Motor neuron (in vitro differentiated cells): ENCODE results near the gene FGGY. TPM values are rescaled to one million over a fixed set of nuclear protein-coding genes. Genes with fewer than 3 reads are reported as not detected.

Experiments
- ATAC-seq, 8 experiments: fragments of 200-7000 bp; cut with Tn5 transposase; replicated peaks in 6 of 8; 2 replicates each; pipeline ENCODE4 v1.8.0; 2021; ENCODE audit warnings: mild to moderate bottlenecking in 8 of 8, moderate library complexity in 8 of 8
- H3K27ac ChIP-seq, 2 donors: fragments of 250-450 bp; sonication (Bioruptor Pico); 2 replicates each; pipeline ENCODE4 v1.9.0; 2021; ENCODE audit warnings: antibody characterized with exemption in 2 of 2, mild to moderate bottlenecking in 2 of 2, moderate library complexity in 1 of 2
- H3K4me1 ChIP-seq, 2 donors: fragments of 250-450 bp; sonication (Bioruptor Pico); replicated peaks in 1 of 2; 2 replicates each; pipeline ENCODE4 v1.6.1; 2021; ENCODE audit warnings: antibody characterized with exemption in 2 of 2, mild to moderate bottlenecking in 2 of 2, moderate library complexity in 1 of 2
- H3K4me3 ChIP-seq, 5 donors: fragments of 250-450 bp; sonication (Bioruptor Pico); 2 replicates each; pipeline ENCODE4 v1.9.0; 2021; ENCODE audit warnings: antibody characterized with exemption in 5 of 5, mild to moderate bottlenecking in 5 of 5, moderate library complexity in 4 of 5
- WGBS, 10 experiments: fragments of 450-650 bp; shearing (Covaris generic); methylation state at CpG; one replicate each; pipeline ENCODE4 v1.0.0; 2022; 5-methylcytosine and 5-hydroxymethylcytosine counted together
- in situ Hi-C, 9 experiments: fragments of 400-800 bp; cut with MboI; loops; one replicate each; pipeline ENCODE4 v1.15.0; 2021; ENCODE audit warnings: low sequenced_read_pairs in 9 of 9, low pct_unique_long_range_greater_than_20kb in 2 of 9; ENCODE audit not compliant: unreplicated experiment in 9 of 9
- total RNA-seq, 8 experiments: library from RNA; unstranded; fragments of 300-600 nt; gene quantifications; 2 replicates each; pipeline versions ENCODE4 v1.2.3 to v1.2.4, GENCODE V29; 2022

The FGGY gene
- total RNA-seq, 8 experiments from 2014 or later: 8.4 to 33.0 (median 18.6) TPM

GRCh38 chr1:59678493-59679228, 381.8 kb downstream of the FGGY start:
- in situ Hi-C loops: loop anchor here in 3 of 9 experiments (25.0 kb wide), 2 partner anchors 891 to 941 kb away; partner anchors contain the start of gene JUN (in 2 of the 3)
- no peak overlapping the region for H3K4me3 ChIP-seq
- H3K27ac ChIP-seq: peak overlapping the region in 1 of 2 donors; percentile 0
- peaks cover 32 to 40% of the 10 kb centered on the region in 2 donors for H3K4me1 ChIP-seq
- WGBS, 10 experiments: 0 to 69% (median 10%) methylated on average over 1 to 3 of the region's 3 CpGs
- peak in 5 of 8 experiments; percentile 90 to 94 (median 93) for ATAC-seq

- ATAC-seq: no peak
- in situ Hi-C loops: loop anchor here in 3 of 9 experiments (25.0 kb wide), 2 partner anchors 893 to 943 kb away; partner anchors contain the start of gene JUN (in 2 of the 3)
- no peak overlapping the region for H3K4me3 ChIP-seq
- H3K4me1 ChIP-seq: peaks cover 26 to 37% of the 10 kb centered on the region in 2 donors
- H3K27ac ChIP-seq: no peak overlapping the region
Measured at GRCh38 chr1:59680044-59680443, 383.1 kb downstream of the FGGY start.

DNA sequence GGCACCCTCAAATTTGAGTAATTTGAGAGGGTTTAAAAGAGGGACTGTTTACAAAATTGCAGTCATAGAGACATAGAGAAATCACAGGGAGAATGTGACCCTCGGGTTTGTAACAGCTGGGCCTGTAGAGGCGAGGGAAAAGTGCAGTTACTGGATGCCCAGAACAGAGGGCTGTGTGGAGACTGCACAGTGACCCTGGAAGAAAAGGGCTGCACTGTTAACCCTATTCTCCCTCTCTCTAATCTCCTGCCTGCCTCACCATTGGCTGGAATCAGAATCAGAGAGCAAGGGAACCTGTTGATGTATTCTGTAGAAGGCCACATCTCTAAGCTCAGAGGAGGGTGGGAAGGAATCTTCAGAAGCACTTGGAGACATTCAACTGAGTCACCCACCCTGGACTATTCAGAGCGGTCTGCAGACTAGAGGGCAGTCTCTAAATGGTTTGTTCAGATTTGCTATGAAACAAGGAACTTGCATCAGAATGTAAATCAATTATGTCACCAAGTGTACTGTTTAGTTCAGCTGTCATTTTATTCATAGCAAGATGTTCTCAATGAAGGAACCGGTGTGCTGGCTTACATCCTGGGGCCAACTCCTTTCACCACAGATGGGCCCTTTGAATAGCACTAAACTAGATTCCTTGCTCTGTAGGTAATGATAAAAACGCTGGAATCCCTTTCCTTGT, 385.6 kb downstream of the FGGY start:
- H3K27ac ChIP-seq: no peak overlapping the region
- no peak overlapping the region for H3K4me3 ChIP-seq
- H3K4me1 ChIP-seq: peaks cover 25 to 33% of the 10 kb centered on the region in 2 donors
- in situ Hi-C loops: loop anchor here in 3 of 9 experiments (25.0 kb wide), 2 partner anchors 895 to 945 kb away; partner anchors contain the start of gene JUN (in 2 of the 3)
- WGBS, 10 experiments: 0 to 80% (median 64%) methylated on average over 1 to 5 of the region's 5 CpGs; no CpG with 5 or more reads in 2 of the 10 experiments
- peak in 7 of 8 experiments; percentile 59 to 88 (median 68) for ATAC-seq

DNA sequence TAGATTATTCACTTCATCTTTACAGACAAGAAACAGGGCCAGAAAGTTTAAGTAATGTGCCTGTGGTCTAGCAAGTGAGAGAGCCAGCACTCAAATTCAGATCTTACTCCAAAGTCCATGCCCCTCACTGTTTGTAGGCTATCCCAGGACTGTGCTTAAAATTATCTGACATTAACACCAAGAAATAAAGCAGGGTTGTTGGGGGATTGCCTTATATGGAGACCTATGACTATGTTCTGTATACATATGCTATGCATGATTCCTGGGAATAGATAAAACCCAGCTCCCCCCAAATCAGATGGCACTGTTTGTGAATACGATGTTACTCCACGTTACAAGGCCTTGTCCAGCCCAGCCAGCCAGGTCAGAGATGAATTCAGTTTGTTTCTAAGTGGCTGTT, 386.3 kb downstream of the FGGY start:
- peaks cover 18 to 26% of the 10 kb centered on the region in 2 donors for H3K4me1 ChIP-seq
- H3K4me3 ChIP-seq: no peak overlapping the region
- no peak for ATAC-seq
- 60 to 100% (median 93%) methylated on average over 1 to 2 of the region's 2 CpGs; no CpG with 5 or more reads in 4 of the 10 experiments for WGBS, 10 experiments
- H3K27ac ChIP-seq: no peak overlapping the region
- in situ Hi-C loops: loop anchor here in 3 of 9 experiments (25.0 kb wide), 2 partner anchors 896 to 946 kb away; partner anchors contain the start of gene JUN (in 2 of the 3)

DNA sequence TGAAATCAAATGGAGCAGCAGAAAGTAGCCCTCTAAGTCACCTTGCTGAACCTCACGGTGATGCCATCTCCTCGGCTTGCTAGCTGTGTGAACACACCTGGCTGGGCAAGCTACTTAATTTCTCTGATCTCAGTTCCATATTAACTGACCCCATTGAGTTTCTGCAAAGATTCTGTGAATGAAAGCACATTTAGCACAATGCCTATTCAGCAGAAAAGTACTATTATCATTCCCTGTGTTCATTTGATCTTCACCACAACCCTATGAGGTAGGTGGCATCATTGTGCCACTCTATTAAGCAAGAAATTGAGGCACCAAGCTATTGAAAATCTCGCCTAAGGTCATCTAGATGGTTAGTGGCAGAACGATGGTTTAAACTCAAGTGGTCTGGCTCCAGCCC, 387.8 kb downstream of the FGGY start:
- H3K27ac ChIP-seq: no peak overlapping the region
- in situ Hi-C loops: loop anchor here in 3 of 9 experiments (25.0 kb wide), 2 partner anchors 897 to 947 kb away; partner anchors contain the start of gene JUN (in 2 of the 3)
- H3K4me1 ChIP-seq: peaks cover 8 to 15% of the 10 kb centered on the region in 2 donors
- no peak overlapping the region for H3K4me3 ChIP-seq
- ATAC-seq: no peak
- WGBS, 10 experiments: 39 to 94% (median 82%) methylated on average over 1 to 4 of the region's 4 CpGs; no CpG with 5 or more reads in 2 of the 10 experiments

- WGBS, 10 experiments: 83 to 100% (median 92%) methylated on average over 2 to 3 of the region's 3 CpGs; no CpG with 5 or more reads in 4 of the 10 experiments
- H3K4me3 ChIP-seq: no peak overlapping the region
- no peak overlapping the region for H3K27ac ChIP-seq
- peaks cover 8 to 15% of the 10 kb centered on the region in 2 donors for H3K4me1 ChIP-seq
- ATAC-seq: no peak
- in situ Hi-C loops: loop anchor here in 3 of 9 experiments (25.0 kb wide), 2 partner anchors 898 to 948 kb away; partner anchors contain the start of gene JUN (in 2 of the 3)
Measured at GRCh38 chr1:59685101-59685500, 388.2 kb downstream of the FGGY start.

- H3K27ac ChIP-seq: no peak overlapping the region
- 83 to 100% (median 91%) methylated on average over 1 to 2 of the region's 2 CpGs; no CpG with 5 or more reads in 4 of the 10 experiments for WGBS, 10 experiments
- in situ Hi-C loops: loop anchor here in 3 of 9 experiments (25.0 kb wide), 2 partner anchors 898 to 948 kb away; partner anchors contain the start of gene JUN (in 2 of the 3)
- peaks cover 12 to 15% of the 10 kb centered on the region in 2 donors for H3K4me1 ChIP-seq
- H3K4me3 ChIP-seq: no peak overlapping the region
- no peak for ATAC-seq
Measured at GRCh38 chr1:59685666-59686065, 388.8 kb downstream of the FGGY start.

DNA sequence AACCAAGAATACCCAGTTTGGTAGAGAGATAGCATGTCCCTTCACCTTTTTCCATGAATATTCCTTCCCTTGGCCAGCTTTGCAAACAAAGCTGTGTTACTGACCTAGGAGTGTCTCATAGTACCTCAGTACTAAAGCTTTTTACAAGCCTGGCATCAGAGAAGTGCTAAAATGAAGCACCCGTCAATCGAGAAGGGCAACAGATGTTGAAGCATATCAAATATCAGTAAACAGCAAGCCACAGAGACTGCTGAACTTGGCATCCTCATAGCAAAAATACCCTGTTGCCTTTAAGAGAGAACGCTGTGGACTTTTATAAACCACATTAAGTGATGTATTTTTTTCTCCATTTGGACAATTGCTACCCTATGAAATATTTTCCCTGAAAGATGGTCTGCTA, 389.3 kb downstream of the FGGY start:
- Histone ChIP-seq H3K27ac (no peak overlapping the region), H3K4me3 (no peak overlapping the region), H3K4me1 (peaks cover 17 to 20% of the 10 kb centered on the region in 2 donors)
- WGBS, 10 experiments: 0 to 100% (median 88%) methylated on average over 1 to 3 of the region's 3 CpGs; no CpG with 5 or more reads in 2 of the 10 experiments
- no peak for ATAC-seq
- in situ Hi-C loops: loop anchor here in 3 of 9 experiments (25.0 kb wide), 2 partner anchors 899 to 949 kb away; partner anchors contain the start of gene JUN (in 2 of the 3)

- Histone ChIP-seq H3K27ac (no peak overlapping the region), H3K4me3 (no peak overlapping the region), H3K4me1 (peaks cover 21 to 23% of the 10 kb centered on the region in 2 donors)
- in situ Hi-C loops: loop anchor here in 3 of 9 experiments (25.0 kb wide), 2 partner anchors 899 to 949 kb away; partner anchors contain the start of gene JUN (in 2 of the 3)
- 0 to 80% (median 61%) methylated on average over 1 to 2 of the region's 2 CpGs; no CpG with 5 or more reads in 3 of the 10 experiments for WGBS, 10 experiments
- ATAC-seq: no peak
Measured at GRCh38 chr1:59686574-59686973, 389.7 kb downstream of the FGGY start.

DNA sequence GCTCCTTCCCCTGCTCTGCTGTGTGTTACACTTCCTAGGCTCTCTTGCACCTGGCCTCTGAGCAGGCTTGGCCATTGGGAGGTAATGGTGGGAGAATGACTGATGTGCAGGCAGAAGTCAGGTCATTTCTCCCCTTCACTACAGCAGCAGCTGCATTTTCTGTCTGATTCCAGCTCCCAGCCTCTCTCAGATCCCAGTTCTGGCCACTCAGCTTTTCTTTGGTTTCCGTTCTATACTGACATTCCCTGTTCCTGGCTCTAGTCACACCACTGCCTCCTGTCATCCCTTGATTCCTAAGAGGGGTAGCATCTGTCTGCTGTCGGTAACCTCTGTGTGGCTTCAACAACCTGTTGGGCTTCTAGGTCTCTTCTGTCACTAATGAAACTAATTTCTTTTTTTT, 390.2 kb downstream of the FGGY start:
- WGBS, 10 experiments: 80 to 100% (median 85%) methylated on average over 1 to 2 of the region's 2 CpGs; no CpG with 5 or more reads in 4 of the 10 experiments
- ATAC-seq: no peak
- Histone ChIP-seq H3K4me3 (no peak overlapping the region), H3K27ac (no peak overlapping the region), H3K4me1 (peaks cover 25 to 26% of the 10 kb centered on the region in 2 donors)
- in situ Hi-C loops: loop anchor here in 3 of 9 experiments (25.0 kb wide), 2 partner anchors 900 to 950 kb away; partner anchors contain the start of gene JUN (in 2 of the 3)

DNA sequence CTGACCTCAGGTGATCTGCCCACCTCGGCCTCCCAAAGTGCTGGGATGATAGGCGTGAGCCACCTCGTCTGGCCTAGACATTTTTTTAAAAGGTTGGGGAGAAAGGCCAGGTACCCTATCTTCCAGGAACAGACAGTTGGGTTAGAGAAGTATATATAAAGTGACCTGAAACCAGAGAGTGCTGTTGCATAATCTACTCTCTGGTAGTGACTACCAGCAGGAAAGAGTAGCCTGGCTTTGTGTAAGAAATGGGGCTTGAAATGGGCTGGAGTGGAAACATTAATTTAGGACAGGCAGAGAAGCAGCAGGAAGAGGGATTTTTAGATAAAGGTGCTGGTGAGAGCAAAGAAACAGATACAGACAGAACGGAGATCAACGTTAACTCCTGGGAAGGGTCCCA, 392.1 kb downstream of the FGGY start:
- WGBS, 10 experiments: 33 to 100% (median 89%) methylated on average over 2 to 5 of the region's 5 CpGs; no CpG with 5 or more reads in 1 of the 10 experiments
- no peak for ATAC-seq
- peaks cover 16 to 26% of the 10 kb centered on the region in 2 donors for H3K4me1 ChIP-seq
- no peak overlapping the region for H3K27ac ChIP-seq
- no peak overlapping the region for H3K4me3 ChIP-seq
- in situ Hi-C loops: loop anchor here in 3 of 9 experiments (25.0 kb wide), 2 partner anchors 902 to 952 kb away; partner anchors contain the start of gene JUN (in 2 of the 3)

- in situ Hi-C loops: loop anchor here in 3 of 9 experiments (25.0 kb wide), 2 partner anchors 902 to 952 kb away; partner anchors contain the start of gene JUN (in 2 of the 3)
- Histone ChIP-seq H3K27ac (no peak overlapping the region), H3K4me1 (peaks cover 16 to 26% of the 10 kb centered on the region in 2 donors), H3K4me3 (no peak overlapping the region)
- WGBS, 10 experiments: 80 to 100% (median 94%) methylated on average over 1 of the region's 1 CpG; no CpG with 5 or more reads in 6 of the 10 experiments
- no peak for ATAC-seq
Measured at GRCh38 chr1:59689730-59690129, 392.8 kb downstream of the FGGY start.
